Trophoblast cell (in vitro differentiated cells and primary cell): Measurements from ENCODE around the gene NEGR1.

ENCODE experiments used
- DNase-seq, 2 donors: peaks; one replicate each; pipeline ENCODE4 v3.0.0-alpha.2; 2016
- H2AFZ ChIP-seq: 2 replicates; pipeline ENCODE4 v1.6.1; 2013; ENCODE audit warnings: low read length, moderate library complexity, mild to moderate bottlenecking; ENCODE audit not compliant: insufficient read depth, poor library complexity
- H2AK5ac ChIP-seq: 2 replicates; pipeline ENCODE4 v1.6.1; 2013; ENCODE audit warnings: mild to moderate bottlenecking, low read length
- H2BK120ac ChIP-seq: 2 replicates; pipeline ENCODE4 v1.6.1; 2013; ENCODE audit warnings: low read length, mild to moderate bottlenecking, moderate library complexity; ENCODE audit not compliant: insufficient read depth, poor library complexity
- H2BK12ac ChIP-seq: 2 replicates; pipeline ENCODE4 v1.6.1; 2013; ENCODE audit warnings: mild to moderate bottlenecking, low read length, moderate library complexity
- H2BK5ac ChIP-seq: 2 replicates; pipeline ENCODE4 v1.6.1; 2013; ENCODE audit warnings: low read length, low read depth, moderate library complexity, mild to moderate bottlenecking; ENCODE audit not compliant: poor library complexity
- H3K14ac ChIP-seq: 2 replicates; pipeline ENCODE4 v1.6.1; 2013; ENCODE audit warnings: mild to moderate bottlenecking, low read length
- H3K18ac ChIP-seq: 2 replicates; pipeline ENCODE4 v1.6.1; 2013; ENCODE audit warnings: mild to moderate bottlenecking, low read length
- H3K23ac ChIP-seq: 2 replicates; pipeline ENCODE4 v1.6.1; 2013; ENCODE audit warnings: low read length
- H3K27ac ChIP-seq: 2 replicates; pipeline ENCODE4 v1.5.1; 2013; ENCODE audit warnings: low read depth, mild to moderate bottlenecking, inconsistent platforms, low read length, moderate library complexity
- H3K27me3 ChIP-seq: 2 replicates; pipeline ENCODE4 v1.6.1; 2013; ENCODE audit warnings: inconsistent platforms, mild to moderate bottlenecking, low read length, moderate library complexity; ENCODE audit not compliant: insufficient read depth
- H3K36me3 ChIP-seq, 2 experiments: 1 replicate in 1 of 2; 2 replicates in 1 of 2; pipeline ENCODE4 v1.6.1; 2013; ENCODE audit warnings: low read length in 2 of 2, mild to moderate bottlenecking in 2 of 2, moderate library complexity in 1 of 2; ENCODE audit not compliant: insufficient read depth in 2 of 2, control insufficient read depth in 1 of 2
- H3K4ac ChIP-seq: 2 replicates; pipeline ENCODE4 v1.6.1; 2013; ENCODE audit warnings: low read depth, mild to moderate bottlenecking, low read length, moderate library complexity
- H3K4me1 ChIP-seq, 2 experiments: 1 replicate in 1 of 2; 2 replicates in 1 of 2; pipeline ENCODE4 v1.6.1; 2013; ENCODE audit warnings: low read length in 2 of 2, mild to moderate bottlenecking in 2 of 2, moderate library complexity in 1 of 2; ENCODE audit not compliant: insufficient read depth in 2 of 2, control insufficient read depth in 1 of 2
- H3K4me2 ChIP-seq: 2 replicates; pipeline ENCODE4 v1.6.1; 2013; ENCODE audit warnings: inconsistent platforms, mild to moderate bottlenecking, low read length, moderate library complexity
- H3K4me3 ChIP-seq: 2 replicates; pipeline ENCODE4 v1.5.1; 2013; ENCODE audit warnings: mild to moderate bottlenecking, low read depth, low read length, inconsistent platforms
- H3K79me1 ChIP-seq: one replicate; pipeline ENCODE4 v1.6.1; 2013; ENCODE audit warnings: low read length
- H3K79me2 ChIP-seq: 2 replicates; pipeline ENCODE4 v1.6.1; 2013; ENCODE audit warnings: low read length, mild to moderate bottlenecking; ENCODE audit not compliant: control insufficient read depth, insufficient read depth, poor library complexity
- H3K9ac ChIP-seq: 2 replicates; pipeline ENCODE4 v1.6.1; 2013; ENCODE audit warnings: mild to moderate bottlenecking, low read length
- H3K9me3 ChIP-seq: 2 replicates; pipeline ENCODE4 v1.6.1; 2013; ENCODE audit warnings: low read depth, mild to moderate bottlenecking, control low read depth, inconsistent platforms, low read length; ENCODE audit not compliant: insufficient read depth
- H4K12ac ChIP-seq: 2 replicates; pipeline ENCODE4 v1.6.1; 2013; ENCODE audit warnings: low read depth, mild to moderate bottlenecking, low read length, moderate library complexity
- H4K8ac ChIP-seq: 2 replicates; pipeline ENCODE4 v1.6.1; 2013; ENCODE audit warnings: low read depth, mild to moderate bottlenecking, low read length, moderate library complexity
- H4K91ac ChIP-seq: one replicate; pipeline ENCODE4 v1.6.1; 2013; ENCODE audit warnings: low read depth, mild to moderate bottlenecking, low read length, moderate library complexity
- WGBS: extraction: QIAGEN DNeasy Blood & Tissue Kit; methylation state at CpG from one replicate; pipeline ENCODE4 v1.1.7; 2013; ENCODE audit warnings: missing lambda C conversion rate; ENCODE audit not compliant: insufficient read length, insufficient coverage; ENCODE audit errors: extremely low coverage; 5-methylcytosine and 5-hydroxymethylcytosine counted together

The NEGR1 gene

DNA sequence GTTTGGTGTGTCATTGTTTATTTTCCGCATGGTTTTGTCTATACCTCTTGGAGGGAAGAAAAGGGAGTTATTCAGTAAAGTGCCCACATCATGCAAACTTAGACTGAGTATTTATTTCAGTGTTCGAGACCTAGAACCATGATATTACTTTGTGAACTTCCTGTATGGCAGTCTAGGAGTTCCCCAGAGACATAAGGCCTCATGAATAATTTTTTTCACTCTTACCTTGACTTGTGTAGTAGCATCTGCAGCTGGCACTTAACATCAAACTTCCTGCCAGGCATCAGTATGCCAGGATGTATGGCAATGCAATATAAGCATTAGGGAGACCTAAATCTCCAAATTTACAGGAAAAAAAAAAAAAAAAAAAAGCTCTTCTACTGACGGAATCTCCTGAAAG is 287.7 kb downstream of the NEGR1 start:
- no peaks in the 10 kb centered on the region for H3K4me1 ChIP-seq
- H3K9ac ChIP-seq, result no peak overlapping the region
- H3K4ac ChIP-seq, result no peak overlapping the region
- no peaks in the 10 kb centered on the region for H3K27me3 ChIP-seq
- no peaks in the 10 kb centered on the region for H3K79me1 ChIP-seq
- H2AFZ ChIP-seq, result no peak overlapping the region
- no peak overlapping the region for H2AK5ac ChIP-seq
- H2BK12ac ChIP-seq, result no peak overlapping the region
- no peak for DNase-seq
- H3K4me3 ChIP-seq, result no peak overlapping the region
- no peaks in the 10 kb centered on the region for H3K79me2 ChIP-seq
- H3K36me3 ChIP-seq, result no peaks in the 10 kb centered on the region
- no peak overlapping the region for H3K4me2 ChIP-seq
- H2BK5ac ChIP-seq, result no peak overlapping the region
- H3K9me3 ChIP-seq, result no peaks in the 10 kb centered on the region
- H4K12ac ChIP-seq, result no peak overlapping the region
- no peak overlapping the region for H3K23ac ChIP-seq
- H3K14ac ChIP-seq, result no peak overlapping the region
- H4K91ac ChIP-seq, result no peak overlapping the region
- H2BK120ac ChIP-seq, result no peak overlapping the region
- WGBS, result no CpG with 5 or more reads among the region's 3 CpGs
- no peak overlapping the region for H3K27ac ChIP-seq
- H3K18ac ChIP-seq, result no peak overlapping the region
- no peak overlapping the region for H4K8ac ChIP-seq

DNA sequence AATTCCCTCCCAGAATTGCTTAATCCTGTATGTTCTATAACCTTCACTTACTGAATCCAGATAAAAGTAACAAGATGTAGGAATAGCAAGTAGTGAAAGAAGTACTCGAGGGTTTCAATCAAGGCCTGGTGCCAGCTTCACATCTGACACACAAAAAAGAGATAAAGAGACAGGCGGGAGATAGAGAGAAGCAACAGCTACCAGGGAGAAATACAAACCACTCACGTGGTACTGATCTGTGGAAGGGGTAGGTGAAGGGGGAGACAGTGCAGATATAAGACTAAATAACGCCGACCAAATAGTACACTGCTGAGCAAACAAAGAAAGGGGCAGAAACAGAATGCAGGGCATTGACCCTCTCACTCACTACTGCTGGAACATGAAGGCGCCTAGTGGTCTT is 295.2 kb downstream of the NEGR1 start:
- Histone ChIP-seq H3K4me1 (no peaks in the 10 kb centered on the region), H4K8ac (no peak overlapping the region), H3K14ac (no peak overlapping the region), H3K4me3 (no peak overlapping the region), H3K79me2 (no peaks in the 10 kb centered on the region), H3K9me3 (no peaks in the 10 kb centered on the region), H2AK5ac (no peak overlapping the region), H3K4ac (no peak overlapping the region), H2AFZ (no peak overlapping the region), H3K4me2 (no peak overlapping the region), H4K91ac (no peak overlapping the region), H3K18ac (no peak overlapping the region), H3K79me1 (no peaks in the 10 kb centered on the region), H3K27ac (no peak overlapping the region), H3K36me3 (no peaks in the 10 kb centered on the region), H3K23ac (no peak overlapping the region), H4K12ac (no peak overlapping the region), H2BK12ac (no peak overlapping the region), H3K27me3 (no peaks in the 10 kb centered on the region), H2BK5ac (no peak overlapping the region), H2BK120ac (no peak overlapping the region), H3K9ac (no peak overlapping the region)
- no CpG with 5 or more reads among the region's 6 CpGs for WGBS
- DNase-seq, result no peak

DNA sequence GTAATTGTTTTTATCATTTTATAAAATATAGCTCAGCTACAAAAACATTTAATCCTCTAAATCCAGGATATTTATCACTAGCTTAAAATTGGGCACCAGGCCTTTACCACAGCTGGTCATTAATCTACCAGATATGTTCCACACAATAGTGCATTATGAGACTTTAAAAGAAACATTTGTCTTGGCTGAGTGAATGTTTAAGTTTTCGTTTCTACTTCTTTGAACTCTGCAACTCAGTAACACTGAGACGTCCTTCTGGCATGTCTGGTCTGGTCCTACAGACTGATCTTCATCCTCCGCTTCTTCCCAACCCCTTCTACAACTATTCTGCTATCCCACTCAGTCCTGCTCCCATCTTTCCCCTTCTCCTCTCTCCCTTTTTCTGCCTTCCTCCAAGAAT is 296.2 kb downstream of the NEGR1 start:
- no peaks in the 10 kb centered on the region for H3K36me3 ChIP-seq

DNA sequence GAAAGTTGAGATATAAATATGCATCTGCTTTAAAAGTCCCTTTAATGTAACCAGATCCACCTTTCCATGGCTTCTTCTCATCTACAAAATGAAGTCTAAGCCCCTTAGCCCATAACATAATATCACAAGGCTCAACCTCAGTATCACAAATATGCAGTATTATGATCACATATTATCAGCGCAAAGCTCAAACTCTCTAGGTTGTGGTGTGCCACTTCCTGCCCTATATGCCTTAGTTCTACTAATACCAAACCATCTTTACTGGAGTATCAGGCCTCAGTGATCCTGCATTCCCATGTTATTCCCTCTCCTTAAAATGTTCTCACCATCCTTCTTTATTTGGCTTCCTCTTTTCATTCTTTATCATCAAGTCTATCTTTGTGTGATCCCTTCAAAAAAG is 301.8 kb downstream of the NEGR1 start:
- H3K4me3 ChIP-seq, result no peak overlapping the region
- no peak overlapping the region for H4K91ac ChIP-seq
- no peaks in the 10 kb centered on the region for H3K36me3 ChIP-seq
- H4K8ac ChIP-seq, result no peak overlapping the region
- H2BK12ac ChIP-seq, result no peak overlapping the region
- H2AFZ ChIP-seq, result no peak overlapping the region
- H3K79me2 ChIP-seq, result no peaks in the 10 kb centered on the region
- no peak overlapping the region for H3K9ac ChIP-seq
- H3K18ac ChIP-seq, result no peak overlapping the region
- WGBS, result no CpG with 5 or more reads among the region's 1 CpG
- H4K12ac ChIP-seq, result no peak overlapping the region
- no peak overlapping the region for H3K4ac ChIP-seq
- no peaks in the 10 kb centered on the region for H3K4me1 ChIP-seq
- no peak overlapping the region for H2BK120ac ChIP-seq
- H3K14ac ChIP-seq, result no peak overlapping the region
- no peak overlapping the region for H2BK5ac ChIP-seq
- no peak for DNase-seq
- H3K79me1 ChIP-seq, result no peaks in the 10 kb centered on the region
- H3K4me2 ChIP-seq, result no peak overlapping the region
- H3K27ac ChIP-seq, result no peak overlapping the region
- H3K9me3 ChIP-seq, result no peaks in the 10 kb centered on the region
- H3K27me3 ChIP-seq, result no peaks in the 10 kb centered on the region
- H2AK5ac ChIP-seq, result no peak overlapping the region
- H3K23ac ChIP-seq, result no peak overlapping the region

More for the DNA sequence above, 296.2 kb downstream of the NEGR1 start:
- no peak overlapping the region for H2BK120ac ChIP-seq
- no peak overlapping the region for H3K4me3 ChIP-seq
- no peak overlapping the region for H4K12ac ChIP-seq
- no peak overlapping the region for H3K14ac ChIP-seq
- H3K79me2 ChIP-seq, result no peaks in the 10 kb centered on the region
- H3K18ac ChIP-seq, result no peak overlapping the region
- no peaks in the 10 kb centered on the region for H3K9me3 ChIP-seq
- no peak overlapping the region for H3K27ac ChIP-seq
- H2BK5ac ChIP-seq, result no peak overlapping the region
- no peak overlapping the region for H3K4ac ChIP-seq
- 100% methylated on average over 1 of the region's 3 CpGs for WGBS
- H4K91ac ChIP-seq, result no peak overlapping the region
- DNase-seq, result no peak
- H3K23ac ChIP-seq, result no peak overlapping the region
- no peak overlapping the region for H3K9ac ChIP-seq
- H3K27me3 ChIP-seq, result no peaks in the 10 kb centered on the region
- H4K8ac ChIP-seq, result no peak overlapping the region
- no peak overlapping the region for H2AFZ ChIP-seq
- no peak overlapping the region for H2BK12ac ChIP-seq
- H3K4me2 ChIP-seq, result no peak overlapping the region
- H3K79me1 ChIP-seq, result no peaks in the 10 kb centered on the region
- H2AK5ac ChIP-seq, result no peak overlapping the region
- H3K4me1 ChIP-seq, result no peaks in the 10 kb centered on the region
